ENCODE results near the gene OXTR.
"Not testable (repeated sequence)": the region's sequence is repeated elsewhere in the genome, so short reads cannot be mapped to it uniquely, and the experiment has no call there.

Gene OXTR

DNA sequence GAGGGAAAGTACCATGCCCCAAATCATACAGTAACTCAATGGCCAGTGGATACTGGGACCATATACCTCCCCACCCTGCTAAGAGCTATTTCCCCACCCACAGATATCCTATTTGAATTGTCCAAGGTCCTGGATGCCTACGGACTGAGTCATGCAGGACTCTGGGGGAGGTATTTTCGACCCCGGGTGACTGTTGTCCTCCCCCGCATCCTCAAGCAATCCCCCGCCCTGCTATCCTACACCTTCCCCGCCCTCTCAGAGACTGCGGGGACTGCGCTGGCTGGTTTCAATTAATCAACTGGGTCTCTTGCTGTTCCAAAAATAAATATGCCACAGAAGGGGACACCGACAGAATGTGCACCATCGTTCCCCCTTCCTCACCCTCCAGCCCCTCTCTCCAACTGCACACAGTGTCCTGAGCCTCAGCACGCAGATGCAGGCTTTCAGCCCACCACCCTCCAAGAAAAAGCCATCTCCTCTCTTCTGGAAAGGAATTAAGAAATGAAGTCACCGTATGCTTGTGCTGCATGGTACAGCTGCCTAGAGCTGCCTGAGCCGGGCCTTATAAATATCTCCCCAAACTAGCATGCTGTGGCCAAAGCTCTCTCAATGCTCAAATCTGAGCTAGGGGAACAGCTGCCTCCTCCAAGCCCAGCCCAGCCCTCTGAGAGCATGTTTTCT, 27.7 kb downstream of the OXTR start:
- no peak for DNase-seq (ENCODE audit: low spot score)

DNA sequence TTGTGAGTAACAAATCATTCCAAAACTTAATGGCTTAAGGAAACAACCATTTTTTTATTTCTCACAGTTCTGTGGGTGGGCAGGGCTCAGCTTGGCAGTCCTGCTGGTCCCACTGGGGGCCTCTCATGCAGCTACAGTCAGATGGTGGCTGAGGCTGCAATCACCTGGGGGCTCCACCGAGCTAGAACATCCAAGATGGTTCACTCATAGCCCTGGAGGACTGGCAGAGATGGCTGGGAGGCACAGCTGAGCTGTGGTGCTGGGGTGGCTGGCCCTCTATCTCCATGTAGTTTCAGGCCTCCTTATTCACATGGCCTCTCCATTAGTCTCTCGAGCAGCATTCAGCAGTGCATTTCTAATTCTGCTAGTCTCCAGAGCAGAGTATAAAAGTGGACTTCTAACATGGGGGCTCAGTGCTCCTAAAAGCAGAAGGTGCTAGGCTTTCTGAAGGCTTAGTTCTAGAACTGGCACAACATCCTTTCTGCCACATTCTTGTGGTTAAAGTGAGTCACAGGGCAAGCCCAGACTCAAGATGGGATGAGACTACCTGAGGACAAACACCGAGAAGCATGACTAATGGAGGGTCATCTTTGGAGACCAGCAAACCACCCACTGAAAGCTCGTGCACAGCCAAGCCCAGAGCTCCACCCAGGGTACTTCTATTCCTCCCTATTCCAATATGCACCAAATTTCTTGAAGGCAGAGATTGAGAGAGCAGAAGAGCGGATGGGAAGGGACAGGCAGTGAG, 29.5 kb downstream of the OXTR start:
- DNase-seq (ENCODE audit: low spot score) = no peak

DNA sequence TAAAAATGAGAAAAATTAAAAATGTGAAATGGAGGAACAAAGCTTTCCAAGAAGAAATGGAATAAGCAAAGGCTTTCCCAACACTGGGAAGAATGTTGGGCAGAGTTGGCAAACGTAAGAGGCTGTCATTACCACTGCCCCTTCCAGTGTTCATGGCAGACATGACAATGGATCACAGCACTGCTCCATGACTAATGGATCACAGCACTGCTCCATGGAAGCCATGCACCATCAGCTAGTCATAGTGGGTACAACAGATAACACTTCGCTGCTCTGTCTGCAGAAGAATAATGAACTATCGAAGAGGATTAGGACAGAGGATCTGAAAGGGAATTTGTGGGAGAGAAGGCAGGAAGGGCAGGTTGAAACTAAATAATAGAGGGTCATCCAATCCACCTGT, 30.8 kb downstream of the OXTR start:
- no peak for DNase-seq (ENCODE audit: low spot score)

DNA sequence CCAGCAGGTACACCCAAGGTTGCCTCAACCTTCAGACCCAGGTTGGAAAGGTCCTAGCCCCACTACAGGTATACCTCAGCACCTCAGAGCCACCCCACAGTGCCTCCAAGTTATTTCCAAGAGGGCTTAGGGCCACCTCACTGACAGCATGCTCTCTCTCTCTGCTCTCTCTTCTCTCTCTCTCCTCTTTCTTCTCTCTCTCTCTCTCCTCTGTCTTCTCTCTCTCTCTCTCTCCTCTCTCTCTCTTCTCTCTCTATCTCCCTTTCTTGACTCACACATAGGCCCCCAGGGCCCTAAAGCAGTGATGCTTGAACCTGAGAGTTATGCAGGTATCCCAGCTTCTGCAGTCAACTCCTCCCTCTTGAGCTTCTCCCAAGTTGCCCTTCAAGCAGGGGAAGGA, 31.6 kb downstream of the OXTR start:
- DNase-seq (ENCODE audit: low spot score) = no peak

DNA sequence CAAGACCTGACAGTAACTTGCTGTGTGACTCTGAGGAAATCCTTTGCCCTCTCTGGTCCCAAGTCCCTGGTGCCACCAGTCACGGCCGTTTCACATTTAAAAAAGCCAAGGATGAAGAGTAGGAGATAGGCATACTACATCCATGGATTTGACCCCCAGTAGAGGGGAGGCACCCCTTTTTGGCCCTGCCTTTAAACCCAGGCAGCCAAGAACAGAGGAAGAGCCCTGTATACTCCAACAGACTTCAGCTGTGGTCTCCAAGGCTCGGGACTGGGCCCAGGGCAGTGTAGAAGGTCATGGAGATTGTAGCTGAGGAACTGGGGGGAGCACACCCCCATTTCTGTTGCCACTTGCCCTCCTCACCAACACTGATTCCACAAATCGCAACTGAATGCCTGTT, 32.1 kb downstream of the OXTR start:
- no peak for DNase-seq (ENCODE audit: low spot score)

DNA sequence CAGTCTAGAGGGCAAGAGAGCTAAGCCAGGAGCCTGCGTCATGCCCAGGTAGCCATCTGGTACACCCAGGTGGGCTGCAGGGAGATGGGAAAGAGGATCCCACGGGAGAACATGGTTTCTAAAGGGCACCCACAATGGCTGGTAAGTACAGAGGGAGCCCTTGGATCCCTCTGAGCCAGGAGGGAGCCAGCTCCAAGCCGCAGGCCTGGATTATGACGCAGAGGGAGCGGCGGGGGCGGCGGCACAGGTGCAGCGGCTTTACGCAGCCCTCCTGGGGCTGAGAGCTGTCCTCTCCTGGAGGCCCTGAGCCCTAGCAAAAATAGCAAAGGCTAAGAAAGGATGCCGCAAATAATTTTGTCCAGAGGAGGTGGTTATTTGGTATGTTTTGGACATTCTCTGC, 33.0 kb downstream of the OXTR start:
- no peak for DNase-seq (ENCODE audit: low spot score)

DNA sequence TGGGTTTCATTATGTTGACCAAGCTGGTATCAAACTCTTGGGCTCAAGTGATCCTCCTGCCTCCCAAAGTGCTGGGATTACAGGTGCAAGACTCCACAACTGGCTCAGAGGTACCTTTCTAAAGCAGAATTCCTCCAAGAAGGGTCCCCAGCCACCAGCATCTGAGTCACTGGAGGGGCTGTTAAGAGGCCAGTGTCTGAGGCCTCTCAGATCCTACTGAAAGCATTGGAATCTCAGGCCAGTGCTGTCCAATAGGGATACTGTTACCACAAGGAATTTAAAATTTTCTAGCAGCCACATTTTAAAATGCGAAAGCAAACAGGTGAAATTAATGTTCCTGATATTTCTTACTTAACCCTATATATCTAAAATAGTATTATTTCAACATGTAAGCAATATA, 34.5 kb downstream of the OXTR start:
- DNase-seq (ENCODE audit: low spot score) = no peak

DNA sequence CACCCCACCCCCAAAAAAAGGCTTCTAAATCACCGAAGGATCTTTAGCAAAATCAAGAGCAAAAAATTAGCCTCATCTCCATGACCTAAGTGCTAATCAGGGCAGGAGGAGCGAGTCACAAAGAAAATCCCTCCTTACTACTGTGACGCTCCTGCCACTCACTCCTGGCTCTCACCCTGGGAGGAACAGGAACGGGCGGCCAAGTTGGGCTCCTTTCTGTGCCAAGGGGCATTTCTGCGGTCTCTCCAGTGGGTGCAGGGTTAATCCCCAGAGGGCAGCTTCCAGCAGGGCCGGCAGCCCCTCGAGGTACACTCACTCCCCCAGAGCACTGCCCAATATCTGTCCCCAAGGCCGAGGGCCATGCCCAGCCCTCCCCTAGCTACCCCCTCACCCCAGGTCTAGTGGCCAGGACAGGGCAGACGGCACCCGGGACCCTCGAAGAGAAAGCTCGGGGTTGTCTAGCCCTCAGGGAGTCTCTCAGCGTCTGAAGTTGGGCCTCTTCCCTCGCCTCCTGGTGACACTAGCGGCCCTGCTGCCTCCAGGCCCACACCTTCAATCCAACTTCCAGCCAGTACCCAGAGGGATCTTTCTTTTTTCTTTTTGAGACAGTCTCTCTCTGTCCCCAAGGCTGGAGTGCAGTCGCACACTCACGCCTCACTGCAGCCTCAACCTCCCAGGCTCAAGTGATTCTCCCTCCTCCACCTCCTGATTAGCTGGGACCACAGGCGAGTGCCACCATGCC, 35.1 kb downstream of the OXTR start:
- DNase-seq (ENCODE audit: low spot score) = no peak

DNA sequence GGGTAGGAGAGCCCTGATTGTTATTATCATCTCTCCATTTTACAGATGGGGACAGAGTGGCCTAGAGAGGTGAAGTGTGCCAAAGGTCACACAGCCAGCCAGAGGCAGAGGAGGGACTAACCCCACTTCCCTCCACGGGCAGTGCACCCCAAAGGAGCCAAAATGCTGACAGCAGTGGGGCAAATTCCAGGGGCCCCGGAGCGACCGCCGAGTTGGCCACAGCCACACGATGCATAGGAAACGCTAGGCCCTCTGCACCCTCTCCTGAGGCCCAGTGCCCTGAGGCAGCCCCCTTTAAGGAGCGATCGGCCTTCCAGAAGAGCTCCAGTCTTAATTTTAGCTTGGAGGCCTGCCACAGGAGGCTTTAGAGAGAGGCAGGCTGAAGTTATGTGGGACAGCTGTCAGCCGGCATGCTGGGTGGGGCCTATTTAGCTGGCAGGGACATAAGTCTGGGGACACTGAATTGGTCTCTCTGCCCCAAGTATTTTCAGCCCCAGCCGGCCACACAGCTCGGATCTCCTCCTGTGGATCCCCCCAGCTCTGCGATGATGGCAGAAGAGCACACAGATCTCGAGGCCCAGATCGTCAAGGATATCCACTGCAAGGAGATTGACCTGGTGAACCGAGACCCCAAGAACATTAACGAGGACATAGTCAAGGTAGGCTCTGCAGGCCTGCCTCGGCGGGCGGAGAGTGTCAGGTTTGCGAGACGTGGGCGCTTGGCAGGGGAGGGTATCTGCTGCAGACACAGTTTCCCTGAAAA, 35.9 kb downstream of the OXTR start, which contains the start of gene CAV3:
Gene CAV3 (plus strand): TSS at position 471 of the 763 bp plus-strand sequence. CDS start 75 bp downstream, at position 546.
- DNase-seq (ENCODE audit: low spot score) = no peak

DNA sequence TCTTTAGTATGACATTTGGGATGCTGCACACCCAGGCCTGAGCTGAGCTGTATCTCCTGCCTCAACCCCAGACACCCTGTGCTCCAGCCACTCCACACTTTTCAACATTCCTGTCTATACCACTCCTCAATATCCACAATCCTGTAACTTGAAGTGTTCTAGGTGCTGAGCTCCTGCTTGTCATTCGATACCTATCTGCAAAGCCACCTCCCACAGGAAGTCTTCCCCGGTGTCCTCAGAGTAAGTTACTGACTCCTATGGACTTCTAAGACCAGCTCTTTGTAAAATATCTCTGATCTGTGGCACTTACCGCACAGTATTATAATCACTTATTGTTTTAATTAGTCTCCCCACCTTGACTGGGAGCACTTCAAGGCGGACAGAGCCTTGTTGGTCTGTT, 37.0 kb downstream of the OXTR start:
- DNase-seq (ENCODE audit: low spot score) = no peak

DNA sequence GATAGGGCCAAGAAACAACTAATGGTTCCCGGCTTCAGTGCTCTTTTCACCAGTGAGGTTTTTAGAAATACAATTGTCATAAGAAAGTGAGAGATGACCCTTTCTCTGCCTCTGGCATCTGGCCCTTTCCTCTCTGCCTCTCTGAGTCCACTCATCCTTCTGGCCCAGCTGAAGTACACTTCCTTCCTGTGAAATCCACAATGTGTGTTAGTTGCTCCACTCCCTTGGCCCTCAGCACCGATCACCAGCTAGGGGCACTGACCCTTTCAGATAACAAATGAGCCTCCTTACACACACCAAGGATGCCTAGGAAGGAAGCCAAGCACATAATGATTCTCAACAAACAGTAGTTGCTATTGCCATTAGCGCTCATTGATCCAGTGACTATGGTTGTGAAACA, 38.8 kb downstream of the OXTR start:
- DNase-seq (ENCODE audit: low spot score) = no peak

DNA sequence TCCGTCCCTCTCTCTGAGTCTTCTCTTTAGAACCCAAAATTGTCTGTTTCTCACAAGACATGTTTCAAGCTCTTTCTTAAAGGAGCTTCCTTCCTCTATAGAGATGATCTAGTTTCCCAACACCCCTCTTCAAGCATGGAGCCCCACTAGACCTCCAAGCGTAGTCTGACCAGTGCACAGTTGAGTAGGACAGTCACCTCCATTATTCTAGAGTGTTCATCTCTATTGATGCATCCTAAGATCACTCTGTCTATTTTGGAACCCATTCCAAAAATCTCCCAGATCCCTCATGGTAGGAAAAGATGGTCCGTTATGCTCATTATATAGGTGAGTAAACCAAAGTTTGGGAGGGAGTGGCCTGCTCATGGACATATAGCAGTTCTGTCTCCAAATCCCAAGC, 39.9 kb downstream of the OXTR start:
- DNase-seq (ENCODE audit: low spot score) = no peak

DNA sequence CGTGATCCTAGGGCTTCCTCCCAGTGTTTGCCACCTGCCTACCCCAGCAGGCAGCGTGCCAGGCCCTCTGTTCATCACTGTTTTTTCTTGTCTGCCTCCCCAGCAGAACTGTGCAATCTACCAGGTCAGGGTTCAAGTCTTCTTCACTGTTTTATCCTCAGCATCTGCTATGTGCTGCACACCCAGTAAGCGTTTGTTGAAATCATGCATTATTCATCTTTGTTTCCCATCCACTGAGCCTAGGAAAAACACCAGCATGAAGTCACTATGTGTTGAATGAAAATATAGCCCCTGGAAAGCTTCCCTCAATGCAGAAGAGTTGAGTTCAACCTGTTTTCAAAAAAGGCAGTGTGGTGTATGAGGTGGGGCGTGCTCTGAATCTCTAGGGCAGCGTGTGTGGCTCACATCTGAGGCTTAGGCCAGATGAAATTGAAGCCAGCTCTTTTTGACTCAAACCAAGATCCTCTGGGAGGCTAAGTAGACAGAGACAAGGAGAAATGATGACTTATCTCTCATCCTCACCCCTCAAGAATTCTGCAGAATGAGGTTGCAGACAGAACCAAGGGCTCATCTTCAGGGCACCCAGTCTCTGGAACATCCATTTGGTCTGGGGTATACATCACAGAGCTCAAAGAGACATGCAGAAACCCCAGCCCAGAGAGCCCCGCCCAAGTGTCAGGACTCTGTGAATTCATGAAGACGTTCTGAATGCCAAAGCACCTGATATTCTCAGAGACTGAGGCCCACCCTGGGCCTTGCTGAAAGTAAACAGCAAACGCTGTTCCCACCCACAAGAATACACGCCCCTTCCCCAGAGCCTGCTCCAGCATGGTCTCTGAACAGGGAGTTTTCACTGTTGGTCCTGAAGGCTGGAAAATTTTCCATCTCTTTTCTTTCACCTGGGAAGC, 41.6 kb downstream of the OXTR start:
- no peak for DNase-seq (ENCODE audit: low spot score)

DNA sequence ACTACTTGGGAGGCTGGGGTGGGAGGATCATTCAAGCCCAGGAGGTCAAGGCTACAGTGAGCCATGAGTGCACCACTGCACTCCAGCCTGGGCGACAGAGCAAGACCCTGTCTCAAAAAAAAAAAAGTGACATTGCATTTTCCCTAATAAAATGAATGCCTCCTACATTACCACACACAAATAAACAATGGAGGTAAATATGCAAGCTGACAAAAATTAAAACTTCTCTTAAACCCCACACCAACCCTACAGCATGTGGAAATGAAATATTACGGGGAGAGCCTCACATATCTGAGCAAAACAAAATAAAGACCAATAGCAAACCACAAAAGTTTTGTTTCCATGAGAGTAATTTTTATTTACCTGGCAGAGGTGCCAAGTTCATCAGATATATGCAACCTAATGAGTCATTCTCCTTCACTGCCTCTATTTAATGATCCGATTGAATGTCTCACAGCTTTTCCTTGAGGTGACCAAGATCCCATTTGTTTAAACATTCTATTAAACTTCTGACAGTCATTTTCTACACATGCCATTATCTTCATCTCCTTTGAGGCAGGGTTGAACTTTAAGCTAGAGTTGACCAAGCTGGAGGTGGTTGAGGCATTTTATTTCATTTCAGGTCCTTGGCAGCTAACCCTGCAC, 45.2 kb downstream of the OXTR start:
- no peak for DNase-seq (ENCODE audit: low spot score)

DNA sequence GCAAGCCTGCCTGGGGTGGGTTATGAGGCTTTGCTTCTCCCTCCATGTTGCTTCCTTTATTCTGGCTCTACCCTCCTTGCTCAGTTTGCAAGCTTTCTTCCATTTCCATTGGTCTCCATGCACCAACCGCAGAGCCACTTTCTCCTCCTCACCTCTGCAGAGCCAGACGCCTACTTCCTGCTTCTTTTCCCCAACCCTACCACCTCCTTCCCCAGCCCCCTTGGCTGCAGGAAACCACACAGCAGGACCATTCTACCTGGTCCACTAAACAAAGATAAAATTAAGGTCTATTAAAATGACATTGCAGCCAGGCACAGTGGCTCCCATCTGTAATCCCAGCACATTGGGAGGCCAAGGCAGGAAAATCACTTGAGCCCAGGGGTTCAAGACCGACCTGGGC, 45.8 kb downstream of the OXTR start:
- DNase-seq (ENCODE audit: low spot score) = no peak

DNA sequence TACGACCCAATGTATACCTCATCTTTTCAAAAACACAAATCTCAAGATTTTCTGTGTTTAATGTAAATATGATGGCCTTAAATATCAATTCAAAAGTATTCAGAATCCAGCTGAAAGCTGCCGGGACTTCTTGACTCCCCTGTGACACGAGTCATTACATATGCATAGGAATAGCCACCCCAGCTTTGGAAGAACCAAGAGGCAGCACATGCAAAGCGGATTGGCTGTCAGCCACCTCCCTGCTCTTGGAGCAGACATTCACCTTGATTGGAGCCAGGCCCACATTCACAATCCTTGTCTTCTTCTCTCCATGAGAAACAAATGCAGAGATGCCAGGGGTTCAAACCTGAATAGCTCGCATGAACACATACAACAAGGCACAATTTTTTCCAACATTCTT, 46.6 kb downstream of the OXTR start:
- DNase-seq (ENCODE audit: low spot score) = no peak

DNA sequence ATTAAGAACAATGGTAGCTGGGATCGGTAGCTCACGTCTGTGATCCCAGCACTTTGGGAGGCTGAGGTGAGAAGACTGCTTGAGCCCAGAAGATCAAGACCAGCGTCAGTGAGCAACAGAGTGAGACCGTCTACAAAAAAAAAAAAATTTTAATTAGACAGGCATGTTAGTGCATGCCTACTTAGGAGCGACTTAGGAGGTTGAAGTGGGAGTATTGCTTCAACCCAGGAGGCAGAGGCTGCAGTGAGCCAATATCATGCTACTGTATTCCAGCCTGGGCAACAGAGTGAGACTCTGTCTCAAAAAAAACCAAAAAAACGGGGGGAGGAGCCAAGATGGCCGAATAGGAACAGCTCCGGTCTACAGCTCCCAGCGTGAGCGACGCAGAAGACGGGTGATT, 53.7 kb downstream of the OXTR start:
- not testable (repeated sequence) for DNase-seq (ENCODE audit: low spot score)

DNA sequence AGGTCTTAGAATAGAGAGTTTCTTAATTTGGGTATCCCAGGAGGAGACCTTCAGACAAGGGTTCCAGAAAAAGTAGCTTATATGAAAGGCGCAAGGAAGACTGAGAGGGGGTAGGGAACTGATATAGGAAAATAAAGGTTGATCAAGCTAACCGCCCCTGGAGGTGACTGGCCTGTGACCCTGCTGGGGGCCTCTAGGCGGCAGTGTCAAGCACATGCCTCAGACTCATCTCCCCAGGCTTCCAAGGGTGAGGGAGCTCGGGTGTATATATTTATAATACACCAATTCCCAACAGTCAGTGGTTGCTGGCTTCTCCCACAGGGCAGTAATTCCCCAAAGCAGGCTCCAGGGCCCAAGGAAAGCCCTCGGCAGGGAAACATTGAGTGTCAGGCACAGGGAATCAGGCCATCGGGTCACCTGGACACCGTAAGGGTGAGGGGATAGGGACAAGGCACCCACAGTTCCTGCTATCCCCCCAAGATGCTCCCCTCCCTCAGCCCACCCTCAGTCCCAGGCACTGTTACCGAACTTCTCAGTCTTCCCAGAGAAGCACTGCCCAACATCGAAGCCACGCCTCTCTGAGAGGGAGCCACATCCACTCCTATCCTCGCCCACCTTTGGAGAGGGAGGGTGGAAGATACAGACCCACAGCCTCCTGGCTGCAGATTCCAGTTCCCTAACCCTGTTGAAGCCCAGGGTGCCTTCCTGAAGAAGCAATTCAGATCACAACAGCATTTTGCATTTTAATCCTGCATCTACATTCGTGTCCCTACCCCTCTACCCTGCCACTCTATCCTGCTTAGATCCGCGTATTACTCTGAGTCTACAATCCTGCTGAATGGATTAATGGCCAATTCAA, 55.3 kb downstream of the OXTR start:
- DNase-seq (ENCODE audit: low spot score) = no peak

DNA sequence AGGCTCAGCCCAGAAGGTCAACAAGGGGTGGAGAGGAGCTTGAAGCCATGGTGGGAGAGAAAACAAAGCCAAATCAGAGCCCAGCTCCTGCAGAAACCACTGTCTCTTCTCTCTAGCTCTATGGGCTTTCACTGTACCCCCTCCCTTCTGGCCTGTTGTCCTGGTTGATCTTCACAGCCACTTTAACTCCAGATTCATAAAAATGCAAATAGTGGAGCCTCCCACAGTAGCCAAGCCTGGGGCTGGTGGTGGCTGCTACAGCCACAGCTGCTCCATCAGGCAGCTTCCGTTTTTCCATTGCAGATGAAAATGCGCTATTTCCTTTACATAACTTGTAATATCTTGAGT, 56.5 kb downstream of the OXTR start:
- no peak for DNase-seq (ENCODE audit: low spot score)

All from CD4-positive, alpha-beta T cell treated with Interleukin-15 for 4 hours (primary cell).